Measurements from ENCODE around the gene TPCN1. TPM values are rescaled to one million over a fixed set of nuclear protein-coding genes. Genes with fewer than 3 reads are reported as not detected.

The TPCN1 gene
- total RNA-seq, 3 donors from 2014 or later, result 46.9 to 71.7 (median 59.5) TPM

GRCh38 chr12:113214895-113215400 is 6.3 kb upstream of the TPCN1 start:
- no peaks in the 10 kb centered on the region for H3K27me3 ChIP-seq
- peak in 1 of 2 donors; percentile 75 for DNase-seq (ENCODE audit: low spot score in 2 of 2)
- TF ChIP-seq POLR2AphosphoS5 (IDR thresholded peaks at IDR 0.05) (peak; percentile 69 to 81 (median 80)), POLR2A (IDR thresholded peaks at IDR 0.05) (no peak), CTCF (IDR thresholded peaks at IDR 0.05) (peak in 2 of 3 donors; percentile 51 to 53)
- H3K27ac ChIP-seq, result peak overlapping the region; percentile 7 to 73
- H3K4me1 ChIP-seq, result no peaks in the 10 kb centered on the region
- H3K4me3 ChIP-seq, result no peak overlapping the region
- H3K9me3 ChIP-seq, result no peaks in the 10 kb centered on the region
- intact Hi-C loops (cut with DNase I; ENCODE audit: low total_unique reads), result no loop called here
- no peaks in the 10 kb centered on the region for H3K36me3 ChIP-seq

- TF ChIP-seq POLR2AphosphoS5 (IDR thresholded peaks at IDR 0.05) (no peak), POLR2A (IDR thresholded peaks at IDR 0.05) (no peak), CTCF (IDR thresholded peaks at IDR 0.05) (no peak)
- Histone ChIP-seq H3K4me3 (no peak overlapping the region), H3K36me3 (no peaks in the 10 kb centered on the region), H3K27ac (peak overlapping the region in 1 of 2 donors; percentile 45), H3K27me3 (no peaks in the 10 kb centered on the region), H3K4me1 (no peaks in the 10 kb centered on the region), H3K9me3 (no peaks in the 10 kb centered on the region)
- intact Hi-C loops (cut with DNase I; ENCODE audit: low total_unique reads), result no loop called here
- DNase-seq (ENCODE audit: low spot score in 2 of 2), result no peak
Measured at GRCh38 chr12:113216027-113216426, 5.2 kb upstream of the TPCN1 start.

GRCh38 chr12:113220593-113221180 is 577 bp upstream of the TPCN1 start:
- intact Hi-C loops (cut with DNase I; ENCODE audit: low total_unique reads), result loop anchor here (5.0 to 10.0 kb wide), 2 partner anchors 732 to 1376 kb away; partner anchors contain the start of gene MAPKAPK5
- peak overlapping the region; percentile 51 to 98 (median 69) for H3K4me3 ChIP-seq
- H3K36me3 ChIP-seq, result no peaks in the 10 kb centered on the region
- peaks cover 0 to 15% of the 10 kb centered on the region in 2 donors for H3K4me1 ChIP-seq
- H3K27me3 ChIP-seq, result no peaks in the 10 kb centered on the region
- DNase-seq (ENCODE audit: low spot score in 2 of 2), result no peak
- peak overlapping the region; percentile 89 to 96 for H3K27ac ChIP-seq
- no peaks in the 10 kb centered on the region for H3K9me3 ChIP-seq
- TF ChIP-seq POLR2AphosphoS5 (IDR thresholded peaks at IDR 0.05) (peak in 2 of 3 donors; percentile 27 to 35), CTCF (IDR thresholded peaks at IDR 0.05) (no peak)

GRCh38 chr12:113221997-113222729 is 899 bp downstream of the TPCN1 start:
- no peak for DNase-seq (ENCODE audit: low spot score in 2 of 2)
- TF ChIP-seq POLR2AphosphoS5 (IDR thresholded peaks at IDR 0.05) (no peak), POLR2A (IDR thresholded peaks at IDR 0.05) (no peak), CTCF (IDR thresholded peaks at IDR 0.05) (no peak)
- Histone ChIP-seq H3K4me1 (peaks cover 0 to 15% of the 10 kb centered on the region in 2 donors), H3K36me3 (no peaks in the 10 kb centered on the region), H3K27me3 (no peaks in the 10 kb centered on the region), H3K4me3 (peak overlapping the region; percentile 86 to 98 (median 95)), H3K27ac (peak overlapping the region; percentile 96), H3K9me3 (no peaks in the 10 kb centered on the region)
- intact Hi-C loops (cut with DNase I; ENCODE audit: low total_unique reads), result loop anchor here (5.0 to 10.0 kb wide), 2 partner anchors 730 to 1377 kb away; partner anchors contain the start of gene MAPKAPK5

All from breast epithelium (tissue), 4 donors.